C1 segment of cervical spinal cord (tissue), 14 donors: ENCODE results near the gene PRRT4.

Source experiments
- DNase-seq, 14 donors: peaks; one replicate each; lab custom pipeline; 2025; lab: John Stamatoyannopoulos, UW

Gene PRRT4

DNA sequence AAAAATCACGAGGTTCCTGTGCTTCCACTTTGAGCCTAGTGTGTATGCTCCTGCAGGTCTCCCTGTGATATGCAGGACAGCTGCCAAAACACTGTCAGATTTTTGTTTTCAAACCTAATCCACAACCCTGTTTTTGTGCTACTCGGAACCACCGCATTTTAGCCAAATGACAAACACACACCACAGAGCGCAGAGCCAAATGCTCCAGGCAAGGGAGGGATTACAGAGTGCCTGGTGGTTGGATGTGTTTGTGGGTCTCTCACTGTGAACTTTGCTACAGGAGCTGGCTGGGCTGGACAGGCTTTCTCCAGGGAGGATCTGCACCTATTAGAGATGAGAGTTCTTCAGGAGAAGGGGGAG lies 12.0 kb downstream of the PRRT4 start:
- DNase-seq, result no peak

DNA sequence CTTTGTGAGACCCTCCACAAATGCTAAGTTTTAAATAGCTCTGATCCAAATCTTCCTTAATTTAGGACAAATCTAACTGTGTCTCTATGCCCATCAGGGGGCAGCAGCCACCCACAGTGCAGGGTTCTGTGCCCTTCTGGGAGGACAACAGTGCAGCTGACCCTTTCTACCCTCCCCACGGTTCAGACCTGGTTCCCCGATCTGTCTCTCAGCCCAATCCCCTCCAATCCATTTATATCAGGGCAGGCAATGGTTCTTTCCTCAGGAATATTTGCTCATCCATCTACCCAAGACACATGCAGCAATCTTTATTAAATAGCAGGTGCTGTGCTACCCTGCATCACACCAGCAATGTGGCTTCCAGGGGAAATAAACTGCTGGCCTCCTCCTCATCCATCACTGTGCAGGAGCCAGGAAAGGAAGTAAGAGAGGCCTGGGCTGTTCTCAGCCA lies 13.8 kb downstream of the PRRT4 start:
- peak in 6 of 14 donors; percentile 8 to 49 (median 30) for DNase-seq

DNA sequence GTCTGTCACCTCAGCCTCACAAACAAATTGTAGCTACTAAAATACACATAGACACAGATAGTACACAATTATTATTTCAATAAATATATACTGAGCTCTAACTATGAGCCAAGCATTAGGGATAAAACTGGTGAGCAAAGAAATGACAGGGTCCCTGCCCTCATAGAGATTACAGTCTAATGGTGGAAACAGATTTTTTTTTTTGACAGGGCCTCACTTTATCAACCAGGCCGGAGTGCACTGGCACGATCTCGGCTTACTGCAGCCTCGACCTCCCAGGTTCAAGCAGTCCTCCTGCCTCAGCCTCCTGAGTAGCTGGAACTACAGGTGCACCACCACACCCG lies 17.1 kb downstream of the PRRT4 start:
- no peak for DNase-seq

GRCh38 chr7:128343554-128344430 lies 17.7 kb downstream of the PRRT4 start, which contains the start of gene RBM28:
Gene RBM28, minus strand, starts transcription at chr7:128343908. Its CDS starts 115 bp downstream, at chr7:128343793.
- peak; percentile 16 to 89 (median 83) for DNase-seq

DNA sequence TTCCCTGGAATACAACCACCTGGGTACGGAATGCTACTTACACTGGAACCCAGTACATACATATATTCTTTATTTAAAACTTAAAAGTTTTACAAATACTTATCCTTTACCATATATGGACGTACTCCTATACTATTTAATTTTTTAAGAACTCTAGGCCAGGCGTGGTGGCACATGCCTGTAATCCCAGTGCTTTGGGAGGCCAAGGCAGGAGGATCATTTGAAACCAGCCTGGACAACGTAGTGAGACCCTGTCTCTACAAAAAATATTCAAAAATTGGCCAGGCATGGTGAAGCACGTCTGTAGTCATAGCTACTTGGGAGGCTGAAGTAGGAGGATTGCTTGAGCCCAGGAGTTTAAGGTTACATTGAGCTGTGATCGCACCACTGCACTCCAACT lies 19.8 kb downstream of the PRRT4 start:
- no peak for DNase-seq

DNA sequence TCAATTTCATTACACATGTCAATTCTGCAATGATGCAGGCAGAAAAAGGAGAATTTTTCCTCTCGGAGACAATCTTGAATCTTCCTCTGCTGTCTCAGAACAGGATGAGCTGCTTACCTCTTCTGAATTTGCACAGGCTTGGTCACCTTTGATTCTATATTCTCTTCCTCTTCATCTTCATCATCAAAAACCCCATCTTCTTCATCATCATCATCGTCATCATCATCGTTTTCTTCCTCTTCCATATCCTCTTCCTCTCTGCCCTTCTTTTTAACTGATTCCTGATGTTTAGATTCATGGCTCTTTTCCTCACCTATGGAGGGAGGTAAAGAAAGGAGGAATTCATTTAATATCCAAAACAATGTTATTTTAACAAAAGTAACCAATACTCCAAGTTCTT lies 25.8 kb downstream of the PRRT4 start:
- no peak for DNase-seq

- DNase-seq, result no peak
Measured at GRCh38 chr7:128324368-128324680, 37.2 kb downstream of the PRRT4 start.

- no peak for DNase-seq
Measured at GRCh38 chr7:128323459-128324367, 37.8 kb downstream of the PRRT4 start.

DNA sequence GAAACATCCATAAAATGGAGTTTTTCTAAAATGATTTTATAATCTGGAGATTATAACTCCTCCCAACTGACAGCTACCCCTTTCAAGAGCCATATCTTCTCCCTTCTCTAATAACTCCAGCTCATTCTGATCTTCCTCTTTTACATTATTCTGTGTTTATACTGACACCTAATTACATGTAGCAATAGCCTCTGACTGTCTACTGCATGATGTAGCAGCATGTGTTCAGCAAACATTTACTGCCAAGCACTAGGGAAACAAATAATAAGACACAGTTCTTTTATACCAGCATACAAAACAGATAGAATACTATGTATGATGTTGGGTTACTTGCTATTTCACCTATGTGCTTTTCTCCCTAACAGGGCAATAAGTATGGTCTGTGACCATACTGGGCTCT lies 38.5 kb downstream of the PRRT4 start:
- no peak for DNase-seq

DNA sequence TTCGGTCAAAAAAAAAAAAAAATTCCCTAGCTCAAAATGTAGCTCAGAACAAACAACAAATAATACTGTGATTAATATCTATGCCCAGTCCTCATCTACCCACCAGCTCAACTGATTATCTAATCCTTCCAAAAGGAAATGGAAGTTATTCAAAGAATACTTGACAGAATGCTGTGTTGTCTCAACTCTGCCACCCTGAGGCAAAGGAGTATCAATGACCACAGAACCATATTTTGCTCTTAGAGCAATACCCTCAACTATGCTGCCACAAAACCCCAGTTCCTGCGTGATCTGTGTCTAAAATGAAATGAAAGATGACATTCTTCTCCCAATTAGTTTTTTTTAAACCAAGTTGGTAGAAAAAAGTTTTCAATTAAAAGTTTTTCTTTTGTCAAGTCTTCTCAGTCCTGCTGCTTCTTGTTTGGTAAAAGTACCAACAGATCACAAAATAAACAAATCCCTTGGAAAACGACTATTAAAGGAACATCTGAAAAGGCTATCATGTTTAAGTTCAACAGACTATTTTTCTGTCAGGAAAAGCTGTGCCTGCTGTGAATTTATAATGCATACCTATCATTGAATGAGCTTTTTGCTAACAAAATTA lies 39.3 kb downstream of the PRRT4 start:
- peak in 1 of 14 donors; percentile 26 for DNase-seq

DNA sequence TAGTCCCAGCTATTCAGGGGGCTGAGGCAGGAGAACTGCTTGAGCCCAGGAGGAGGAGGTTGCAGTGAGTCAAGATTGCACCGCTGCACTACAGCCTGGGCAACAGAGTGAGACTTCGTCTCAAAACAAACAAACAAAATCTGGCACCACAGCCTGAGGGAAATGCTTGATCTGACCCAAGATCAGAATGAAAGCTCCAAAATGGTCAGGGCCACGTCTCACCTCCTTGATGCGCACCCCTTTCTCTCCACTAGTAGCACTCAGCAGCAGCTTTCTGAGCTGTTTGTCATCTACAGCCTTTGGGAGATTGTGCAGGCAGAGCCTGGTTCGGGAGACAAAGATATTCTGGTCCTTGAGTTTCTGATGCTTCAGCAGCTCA lies 40.5 kb downstream of the PRRT4 start:
- DNase-seq, result no peak

- DNase-seq, result no peak
Measured at GRCh38 chr7:128318691-128319090, 42.8 kb downstream of the PRRT4 start.

GRCh38 chr7:128311013-128311412 lies 50.5 kb downstream of the PRRT4 start:
- DNase-seq, result no peak

DNA sequence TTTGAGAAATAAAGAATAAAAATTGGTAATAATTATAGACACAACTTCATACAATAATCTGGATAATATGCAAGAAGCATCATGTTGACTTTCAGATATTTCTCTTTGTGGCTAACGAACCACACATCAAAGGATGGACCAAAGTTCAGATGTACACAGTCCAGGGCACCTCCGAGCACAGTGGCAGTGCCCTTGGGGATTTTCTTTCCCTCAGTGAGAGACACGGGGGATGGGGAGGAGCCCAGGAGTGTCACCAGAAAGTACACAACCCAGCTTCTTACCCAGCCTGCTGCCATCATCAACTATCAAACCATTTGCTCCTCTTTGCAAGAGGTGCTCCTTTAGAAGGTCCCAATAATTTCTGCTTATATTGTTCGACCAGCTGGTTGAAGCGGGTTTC lies 51.0 kb downstream of the PRRT4 start:
- DNase-seq, result no peak

DNA sequence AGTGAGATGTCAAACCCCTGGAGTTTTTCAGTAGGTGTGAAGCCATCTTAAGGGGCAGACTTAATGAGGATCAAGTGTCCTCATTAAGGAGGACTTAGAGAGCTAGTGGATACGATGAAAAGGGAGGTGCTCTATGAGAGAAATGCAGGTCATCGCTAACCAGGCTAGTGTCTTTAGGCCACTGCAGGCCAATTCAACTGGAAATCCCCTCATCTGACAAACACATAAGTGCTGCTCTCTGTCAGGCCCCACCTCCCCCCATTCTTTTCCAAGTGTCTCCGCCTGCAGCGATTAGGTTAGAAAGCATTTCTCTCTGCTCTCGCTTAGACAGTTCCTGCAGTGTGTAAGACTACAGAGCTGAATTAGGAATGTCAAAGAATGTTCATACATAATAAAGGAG lies 51.5 kb downstream of the PRRT4 start:
- no peak for DNase-seq

GRCh38 chr7:128309124-128309523 lies 52.4 kb downstream of the PRRT4 start:
- no peak for DNase-seq

DNA sequence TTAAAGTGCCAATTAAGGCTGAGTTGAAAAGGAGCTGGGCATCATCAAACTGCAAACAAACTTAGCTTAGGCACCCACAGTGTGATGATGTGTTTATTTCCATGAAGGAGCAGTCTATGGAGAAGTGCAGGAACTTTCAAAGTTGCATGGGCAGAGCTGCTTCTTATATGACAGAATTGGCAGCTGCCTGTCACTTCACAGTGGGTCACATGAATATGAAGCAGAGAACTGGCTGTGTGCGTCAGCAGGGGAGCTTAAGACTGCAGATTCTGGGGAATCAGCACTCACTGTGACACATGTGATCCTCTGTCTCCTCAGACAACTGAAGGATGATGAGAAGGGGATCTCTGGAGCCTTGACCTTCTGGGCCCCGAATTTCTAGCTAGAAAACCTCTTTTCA lies 54.4 kb downstream of the PRRT4 start:
- DNase-seq, result no peak

DNA sequence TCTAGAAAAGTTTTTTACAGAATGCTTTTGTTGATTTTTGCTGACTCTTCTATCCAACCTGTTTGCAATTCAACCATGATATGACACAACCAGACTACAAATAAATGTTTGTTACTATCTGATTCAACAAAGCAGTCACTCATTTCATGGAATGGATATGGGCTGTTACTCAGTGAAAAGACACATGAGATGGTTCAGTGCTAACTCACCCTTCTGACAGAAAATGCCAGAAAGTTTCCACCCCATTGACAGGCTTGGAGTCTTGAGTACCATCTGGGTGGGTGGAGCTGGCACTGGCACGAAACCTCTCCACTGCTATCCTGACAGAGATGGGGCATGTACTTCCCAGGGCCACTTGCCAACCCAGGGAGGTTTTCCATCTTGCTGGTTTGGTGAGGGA lies 57.3 kb downstream of the PRRT4 start:
- DNase-seq, result peak in 3 of 14 donors; percentile 4 to 26 (median 21)

GRCh38 chr7:128303643-128304042 lies 57.8 kb downstream of the PRRT4 start:
- DNase-seq, result no peak

- DNase-seq, result no peak
Measured at GRCh38 chr7:128303133-128303532, 58.4 kb downstream of the PRRT4 start.

DNA sequence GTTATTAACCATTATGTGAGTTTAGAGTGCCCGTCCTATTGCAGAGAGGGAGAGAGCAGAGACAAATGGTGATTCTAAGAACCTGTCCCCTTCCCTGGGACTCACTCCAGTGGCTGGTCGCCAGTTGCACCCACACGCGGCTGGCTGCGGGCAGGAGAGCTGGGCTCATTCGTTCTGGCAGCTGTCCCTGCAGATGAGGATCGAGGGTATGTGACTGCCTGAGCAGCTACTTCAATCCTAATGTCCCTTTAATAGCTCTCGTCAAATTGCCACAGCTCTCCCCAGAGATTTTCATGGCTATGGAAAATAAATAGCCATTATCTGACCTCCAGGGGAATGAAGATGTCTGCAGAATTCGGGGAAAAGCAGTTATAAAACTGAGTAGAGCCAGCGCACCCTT lies 59.4 kb downstream of the PRRT4 start:
- no peak for DNase-seq
